Keratinocyte (primary cell): ENCODE results near the gene POM121C. TPM values are rescaled to one million over a fixed set of nuclear protein-coding genes. Genes with fewer than 3 reads are reported as not detected.
"Not testable (repeated sequence)": the region's sequence is repeated elsewhere in the genome, so short reads cannot be mapped to it uniquely, and the experiment has no call there.

Source experiments
- DNase-seq: peaks from one replicate; pipeline ENCODE4 v3.0.0-alpha.2; 2011; ENCODE audit warnings: low read depth, missing footprints, low spot score
- FAIRE-seq: peaks from 2 replicates; lab custom pipeline; 2011; peaks lifted over from hg19 to GRCh38; lab: Jason Lieb, UNC
- H2AFZ ChIP-seq: 2 replicates; pipeline ENCODE4 v1.6.0; 2012; ENCODE audit warnings: low read length, control low read depth, inconsistent platforms; ENCODE audit not compliant: control insufficient read depth
- H3K27ac ChIP-seq: 2 replicates; pipeline ENCODE4 v1.5.1; 2011; ENCODE audit warnings: low read length; ENCODE audit not compliant: control insufficient read depth, insufficient read depth
- H3K27me3 ChIP-seq: 3 replicates; pipeline ENCODE4 v1.6.0; 2011; ENCODE audit warnings: low read length; ENCODE audit not compliant: control insufficient read depth, insufficient read depth; ENCODE audit errors: extremely low read depth
- H3K36me3 ChIP-seq, 2 experiments: 2 replicates in 1 of 2; 3 replicates in 1 of 2; pipeline ENCODE4 v1.5.1; 2011; ENCODE audit warnings: low read length in 2 of 2, mild to moderate bottlenecking in 1 of 2; ENCODE audit not compliant: control insufficient read depth in 2 of 2, insufficient read depth in 2 of 2; ENCODE audit errors: extremely low read depth in 1 of 2
- H3K4me1 ChIP-seq: 3 replicates; pipeline ENCODE4 v1.5.1; 2011; ENCODE audit warnings: low read length; ENCODE audit not compliant: control insufficient read depth, insufficient read depth; ENCODE audit errors: extremely low read depth
- H3K4me2 ChIP-seq: 3 replicates; pipeline ENCODE4 v1.6.0; 2011; ENCODE audit warnings: low read depth, low read length; ENCODE audit not compliant: control insufficient read depth, insufficient read depth; ENCODE audit errors: extremely low read depth
- H3K4me3 ChIP-seq, 3 experiments: fragments of 200-600 bp in 1 of 3; sonication (generic) in 1 of 3; 2 replicates in 2 of 3; 3 replicates in 1 of 3; pipeline ENCODE4 v1.5.1; 2011 to 2016; ENCODE audit warnings: low read length in 3 of 3, mild to moderate bottlenecking in 3 of 3, control low read depth in 2 of 3, inconsistent platforms in 1 of 3, low read depth in 1 of 3, mixed read lengths in 1 of 3, mixed run types in 1 of 3, moderate library complexity in 1 of 3; ENCODE audit not compliant: control insufficient read depth in 2 of 3, insufficient read depth in 2 of 3; ENCODE audit errors: extremely low read depth in 1 of 3
- H3K79me2 ChIP-seq: 2 replicates; pipeline ENCODE4 v1.6.0; 2012; ENCODE audit warnings: low read length; ENCODE audit not compliant: control insufficient read depth, insufficient read depth
- H3K9ac ChIP-seq: 3 replicates; pipeline ENCODE4 v1.6.0; 2011; ENCODE audit warnings: low read length; ENCODE audit not compliant: control insufficient read depth, insufficient read depth; ENCODE audit errors: extremely low read depth
- H3K9me1 ChIP-seq: 3 replicates; pipeline ENCODE4 v1.6.0; 2011; ENCODE audit warnings: low read length; ENCODE audit not compliant: control insufficient read depth, insufficient read depth; ENCODE audit errors: extremely low read depth
- H3K9me3 ChIP-seq: 2 replicates; pipeline ENCODE4 v1.5.1; 2012; ENCODE audit warnings: low read depth, low read length; ENCODE audit not compliant: control insufficient read depth
- H4K20me1 ChIP-seq: 3 replicates; pipeline ENCODE4 v1.6.0; 2011; ENCODE audit warnings: low read length; ENCODE audit not compliant: control insufficient read depth, insufficient read depth; ENCODE audit errors: extremely low read depth
- dilution Hi-C: fragments of 300-500 bp; cut with MboI; formaldehyde crosslinking; loops from one replicate; pipeline ENCODE4 v1.7.0; 2020; ENCODE audit warnings: low sequenced_read_pairs; ENCODE audit not compliant: extremely low pct_ligation_motif_present
- polyA plus RNA-seq, 5 experiments: library from polyadenylated mRNA; depleted of rRNA in 3 of 5; stranded (reverse) in 3 of 5; stranded (forward) in 1 of 5; unstranded in 1 of 5; fragments of >200 nt; gene quantifications; 1 replicate in 1 of 5; 2 replicates in 3 of 5; 3 replicates in 1 of 5; pipeline versions ENCODE4 v1.2.1 to v1.2.3, GENCODE V29; 2011 to 2012; ENCODE audit warnings: missing spikeins in 2 of 5, low read depth in 1 of 5, low replicate concordance in 1 of 5

The POM121C gene
- polyA plus RNA-seq, 1 donor (not counting 4 experiments of a cell fraction or from before 2014, with no cell fraction given): 6.7 TPM

DNA sequence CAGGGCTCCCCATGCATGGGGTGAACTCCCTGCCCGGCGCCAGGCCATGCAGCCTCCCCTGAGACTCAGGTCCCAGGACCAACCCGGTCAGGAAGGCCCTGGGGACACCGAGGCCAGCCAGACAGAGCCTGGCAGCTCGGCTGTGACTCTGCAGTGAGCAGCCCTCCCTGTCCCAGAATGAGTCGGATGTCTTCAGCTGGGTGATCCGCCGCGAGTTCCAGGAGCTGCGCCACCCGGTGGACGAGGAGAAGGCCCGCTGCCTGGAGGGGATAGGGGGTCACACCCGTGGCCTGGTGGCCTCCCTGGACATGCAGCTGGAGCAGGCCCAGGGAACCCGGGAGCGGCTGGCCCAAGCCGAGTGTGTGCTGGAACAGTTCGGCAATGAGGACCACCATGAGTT lies 81.4 kb downstream of the POM121C start:
- FAIRE-seq, H3K9me3 ChIP-seq, H3K9me1 ChIP-seq, H3K79me2 ChIP-seq, H3K4me3 ChIP-seq, H3K36me3 ChIP-seq, H3K4me2 ChIP-seq, dilution Hi-C loops, H3K27me3 ChIP-seq, H3K27ac ChIP-seq, H3K4me1 ChIP-seq, H3K9ac ChIP-seq, H4K20me1 ChIP-seq, DNase-seq, H2AFZ ChIP-seq: not testable (repeated sequence)

DNA sequence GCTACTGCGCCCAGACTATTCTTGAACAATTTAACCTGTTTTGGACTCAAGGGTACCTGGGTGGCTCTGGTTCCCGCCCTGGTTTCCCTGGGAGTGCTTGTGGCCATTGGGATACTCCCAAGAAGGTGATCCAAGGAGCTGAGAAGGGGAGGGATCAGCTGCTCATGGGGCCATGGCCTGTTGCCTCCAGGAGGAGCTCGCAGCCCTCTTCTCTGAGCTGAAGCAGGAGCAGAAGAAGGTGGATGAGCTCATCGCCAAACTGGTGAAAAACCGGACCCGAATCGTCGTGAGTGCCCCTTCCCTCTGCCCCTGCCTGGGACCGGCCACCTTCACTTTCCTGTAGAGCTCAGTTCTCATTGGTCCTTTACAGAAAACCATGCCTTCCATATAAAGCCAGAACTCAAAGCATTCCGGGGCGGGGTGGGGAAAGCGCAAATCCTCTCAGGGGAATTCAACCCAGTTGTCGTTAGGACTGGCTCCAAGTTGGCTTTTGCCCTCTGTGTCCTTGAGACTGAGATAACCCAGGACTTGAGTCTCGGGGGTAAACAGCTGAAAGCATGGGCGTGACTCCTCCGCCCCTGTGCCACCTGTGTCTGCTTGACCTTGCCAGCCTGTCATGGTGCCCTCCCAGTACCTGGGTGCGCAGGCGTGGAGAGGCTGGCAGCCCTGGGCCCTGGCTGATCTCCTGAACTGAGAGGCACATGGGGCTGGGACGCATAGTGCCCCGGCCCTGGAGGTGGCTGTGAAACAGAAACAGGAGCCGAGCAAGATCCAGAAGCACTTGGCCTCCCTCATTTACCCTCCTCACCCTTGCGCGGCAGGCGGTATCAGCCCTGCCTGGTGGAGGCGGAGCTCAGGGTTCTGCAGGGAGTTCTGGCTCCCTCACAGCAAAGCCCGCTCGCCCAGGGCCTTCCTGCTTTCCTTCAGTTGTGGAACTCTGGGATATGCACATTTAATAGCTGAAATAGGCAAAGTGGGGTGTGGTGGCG lies 82.3 kb downstream of the POM121C start:
- dilution Hi-C loops, FAIRE-seq, H3K79me2 ChIP-seq, H3K9ac ChIP-seq, H3K4me2 ChIP-seq, H3K9me3 ChIP-seq, H3K4me3 ChIP-seq, DNase-seq, H3K4me1 ChIP-seq, H3K27ac ChIP-seq, H3K9me1 ChIP-seq, H4K20me1 ChIP-seq, H2AFZ ChIP-seq, H3K27me3 ChIP-seq, H3K36me3 ChIP-seq: not testable (repeated sequence)

DNA sequence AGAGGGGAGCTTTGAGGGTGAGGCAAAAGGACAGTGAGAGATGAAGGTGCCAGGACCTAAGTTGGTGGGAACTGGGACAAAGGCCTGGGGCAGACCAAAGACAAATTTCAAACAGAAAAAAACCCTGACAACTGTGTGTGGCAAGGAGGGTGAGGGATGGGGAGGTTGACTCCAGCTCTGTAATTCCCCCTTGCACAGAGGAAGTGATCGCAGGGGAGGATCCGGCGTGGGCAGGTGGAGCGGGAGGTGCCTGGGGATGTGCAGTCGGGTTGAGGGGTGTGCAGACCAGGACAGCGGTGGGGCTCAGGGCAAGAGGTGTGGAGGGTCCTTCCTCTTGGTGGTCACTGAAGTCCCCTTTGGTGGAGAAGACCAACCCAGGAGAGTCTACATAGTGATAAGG lies 85.5 kb downstream of the POM121C start:
- H2AFZ ChIP-seq, H3K4me1 ChIP-seq, H3K27me3 ChIP-seq, H3K79me2 ChIP-seq, FAIRE-seq, H3K9ac ChIP-seq, H4K20me1 ChIP-seq, H3K9me3 ChIP-seq, dilution Hi-C loops, H3K36me3 ChIP-seq, H3K27ac ChIP-seq, H3K4me3 ChIP-seq, DNase-seq, H3K9me1 ChIP-seq, H3K4me2 ChIP-seq: not testable (repeated sequence)

DNA sequence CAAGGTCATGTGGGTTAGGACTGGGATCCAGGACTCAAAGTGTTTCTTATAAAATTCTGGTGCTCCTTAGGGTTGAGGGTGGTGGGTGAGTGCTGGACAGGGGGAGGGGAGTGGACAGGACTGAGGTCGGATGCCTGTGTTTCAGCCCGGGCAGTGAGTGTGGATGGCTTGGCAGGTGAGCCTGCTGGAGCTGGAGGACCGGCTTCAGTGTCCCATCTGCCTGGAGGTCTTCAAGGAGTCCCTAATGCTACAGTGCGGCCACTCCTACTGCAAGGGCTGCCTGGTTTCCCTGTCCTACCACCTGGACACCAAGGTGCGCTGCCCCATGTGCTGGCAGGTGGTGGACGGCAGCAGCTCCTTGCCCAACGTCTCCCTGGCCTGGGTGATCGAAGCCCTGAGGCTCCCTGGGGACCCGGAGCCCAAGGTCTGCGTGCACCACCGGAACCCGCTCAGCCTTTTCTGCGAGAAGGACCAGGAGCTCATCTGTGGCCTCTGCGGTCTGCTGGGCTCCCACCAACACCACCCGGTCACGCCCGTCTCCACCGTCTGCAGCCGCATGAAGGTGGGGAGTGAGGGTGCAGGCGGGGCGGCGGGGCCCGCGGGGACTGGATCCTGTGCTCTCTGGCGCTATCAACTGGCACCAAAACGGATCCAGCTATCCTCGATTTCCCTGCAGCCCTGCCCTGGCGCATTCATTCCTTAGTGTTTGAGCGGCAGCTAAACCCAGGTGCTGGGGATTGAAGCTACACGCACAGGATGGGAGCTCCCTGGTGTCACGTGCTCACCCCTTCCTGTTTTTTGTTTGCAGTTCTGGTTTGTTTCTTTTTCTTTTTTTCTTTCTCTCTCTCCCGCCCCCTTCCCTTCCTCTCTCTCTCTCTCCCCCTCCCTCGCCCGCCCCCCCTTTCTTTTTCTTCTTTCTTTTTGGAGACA lies 87.1 kb downstream of the POM121C start:
- H3K4me3 ChIP-seq, H3K27me3 ChIP-seq, H3K36me3 ChIP-seq, H3K79me2 ChIP-seq, H4K20me1 ChIP-seq, dilution Hi-C loops, H3K4me1 ChIP-seq, H3K9ac ChIP-seq, H3K9me3 ChIP-seq, H3K27ac ChIP-seq, H3K4me2 ChIP-seq, H2AFZ ChIP-seq, H3K9me1 ChIP-seq, FAIRE-seq, DNase-seq: not testable (repeated sequence)
